Mammary epithelial cell (primary cell): Measurements from ENCODE around the gene RBP3.

Experiments used
- CTCF ChIP-seq, 2 donors: IDR thresholded peaks in 1 of 2; conservative IDR thresholded peaks in 1 of 2; 2 replicates each; pipeline ENCODE4 v1.5.1; 2011 to 2012; ENCODE audit warnings: inconsistent platforms in 2 of 2, low read length in 2 of 2, mild to moderate bottlenecking in 2 of 2, control low read depth in 1 of 2, low read depth in 1 of 2; ENCODE audit not compliant: insufficient read depth in 1 of 2; ENCODE audit errors: extremely low read depth in 1 of 2
- EZH2 ChIP-seq: IDR thresholded peaks from 2 replicates; pipeline ENCODE4 v1.6.1; 2012; ENCODE audit warnings: low read length, inconsistent platforms, borderline replicate concordance

DNA sequence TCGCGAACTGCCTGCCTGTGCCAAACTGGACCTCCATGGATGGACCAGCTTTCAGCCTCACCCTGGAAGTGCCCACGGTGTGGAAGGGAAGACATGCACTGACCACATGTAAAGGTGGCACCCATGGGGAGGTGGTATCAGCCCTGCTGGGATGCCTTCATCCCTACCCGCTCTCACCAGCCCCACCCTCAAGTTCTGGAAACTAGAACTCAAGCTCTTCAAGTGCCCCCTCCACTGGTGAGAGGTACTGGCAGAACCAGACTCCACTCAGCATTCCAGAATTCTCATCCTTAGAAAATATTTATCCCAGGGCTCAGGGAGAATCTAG lies 30.0 kb downstream of the RBP3 start:
- TF ChIP-seq CTCF (conservative IDR thresholded peaks at IDR 0.05 in 1 of 2, IDR thresholded peaks at IDR 0.05 in 1 of 2; ENCODE audit: extremely low read depth in 1 of 2, insufficient read depth in 1 of 2, low read depth in 1 of 2, low read length in 2 of 2) = no peak
- TF ChIP-seq EZH2 = no peak
